HEK293 (cell line): ENCODE results near the gene TATDN2.

Experiments used
- CTCF ChIA-PET: fragments of 350-600 bp; formaldehyde crosslinking; extraction: SDS; loops from one replicate; lab custom pipeline; 2021; ENCODE audit warnings: antibody characterized with exemption; lab: Yijun Ruan, JAX
- POLR2A ChIA-PET: fragments of 300-600 bp; formaldehyde crosslinking; extraction: SDS; loops from one replicate; lab custom pipeline; 2020; ENCODE audit warnings: antibody characterized with exemption, inconsistent platforms; lab: Yijun Ruan, JAX
- H3K27ac ChIP-seq: fragments of 200-500 bp; sonication (Bioruptor generic); 2 replicates; pipeline ENCODE4 v1.5.1; 2014; ENCODE audit warnings: low read depth, low read length, control low read depth, inconsistent platforms; ENCODE audit errors: extremely low read depth
- H3K36me3 ChIP-seq, 2 experiments: fragments of 200-500 bp in 1 of 2; sonication (Bioruptor generic) in 1 of 2; 1 replicate in 1 of 2; 2 replicates in 1 of 2; pipeline ENCODE4 v1.5.1; 2014 to 2017; ENCODE audit warnings: inconsistent platforms in 2 of 2, low read length in 2 of 2; ENCODE audit not compliant: control insufficient read depth in 2 of 2, insufficient read depth in 1 of 2
- H3K4me1 ChIP-seq: fragments of 200-500 bp; sonication (Bioruptor generic); 2 replicates; pipeline ENCODE4 v1.5.1; 2014; ENCODE audit warnings: mild to moderate bottlenecking, low read length, inconsistent platforms; ENCODE audit not compliant: control insufficient read depth, insufficient read depth
- H3K4me3 ChIP-seq: 2 replicates; pipeline ENCODE4 v1.5.1; 2011; ENCODE audit warnings: low read depth, mild to moderate bottlenecking, control low read depth, low read length, moderate library complexity
- H3K9me3 ChIP-seq: fragments of 200-500 bp; sonication (Bioruptor generic); 2 replicates; pipeline ENCODE4 v1.5.1; 2014; ENCODE audit warnings: low read depth, low read length, inconsistent platforms; ENCODE audit not compliant: control insufficient read depth, insufficient read depth
- BCL11A ChIP-seq: fragments of 450-650 bp; formaldehyde crosslinking; IDR thresholded peaks from 2 replicates; pipeline ENCODE4 v1.5.1; 2016; ENCODE audit warnings: low read depth, missing biosample characterization, missing genetic modification characterization
- BCL6B ChIP-seq: fragments of 450-650 bp; formaldehyde crosslinking; IDR thresholded peaks from 2 replicates; pipeline ENCODE4 v1.5.1; 2017; ENCODE audit warnings: missing biosample characterization, missing genetic modification characterization
- EGR2 ChIP-seq: fragments of 450-650 bp; formaldehyde crosslinking; IDR thresholded peaks from 2 replicates; pipeline ENCODE4 v1.5.1; 2016; ENCODE audit warnings: low read depth, missing biosample characterization, missing genetic modification characterization
- GLI4 ChIP-seq: fragments of 450-650 bp; formaldehyde crosslinking; IDR thresholded peaks from 2 replicates; pipeline ENCODE4 v1.5.1; 2016; ENCODE audit warnings: missing biosample characterization, missing genetic modification characterization
- MZF1 ChIP-seq: fragments of 450-650 bp; formaldehyde crosslinking; IDR thresholded peaks from 2 replicates; pipeline ENCODE4 v1.5.1; 2017; ENCODE audit warnings: missing biosample characterization, missing genetic modification characterization, borderline replicate concordance
- PATZ1 ChIP-seq: fragments of 450-650 bp; formaldehyde crosslinking; IDR thresholded peaks from 2 replicates; pipeline ENCODE4 v1.5.1; 2016; ENCODE audit warnings: missing biosample characterization, missing genetic modification characterization
- PRDM1 ChIP-seq: fragments of 450-650 bp; formaldehyde crosslinking; IDR thresholded peaks from 2 replicates; pipeline ENCODE4; 2016; ENCODE audit warnings: missing biosample characterization, missing genetic modification characterization
- SP3 ChIP-seq: fragments of 450-650 bp; formaldehyde crosslinking; IDR thresholded peaks from 2 replicates; pipeline ENCODE4 v1.5.1; 2016; ENCODE audit warnings: missing biosample characterization, missing genetic modification characterization
- TSHZ1 ChIP-seq: fragments of 450-650 bp; formaldehyde crosslinking; IDR thresholded peaks from 2 replicates; pipeline ENCODE4 v1.5.1; 2016; ENCODE audit warnings: missing biosample characterization, missing genetic modification characterization, borderline replicate concordance
- ZBTB21 ChIP-seq: fragments of 450-650 bp; formaldehyde crosslinking; IDR thresholded peaks from 2 replicates; pipeline ENCODE4 v1.5.1; 2017; ENCODE audit warnings: missing biosample characterization, missing genetic modification characterization
- ZFP37 ChIP-seq: fragments of 450-650 bp; formaldehyde crosslinking; IDR thresholded peaks from 2 replicates; pipeline ENCODE4 v1.5.1; 2016; ENCODE audit warnings: missing biosample characterization, missing genetic modification characterization
- ZFP69B ChIP-seq: fragments of 450-650 bp; formaldehyde crosslinking; IDR thresholded peaks from 2 replicates; pipeline ENCODE4 v1.5.1; 2016; ENCODE audit warnings: missing biosample characterization, missing genetic modification characterization
- ZNF148 ChIP-seq: fragments of 450-650 bp; formaldehyde crosslinking; IDR thresholded peaks from 2 replicates; pipeline ENCODE4 v1.5.0; 2017; ENCODE audit warnings: missing biosample characterization, missing genetic modification characterization, borderline replicate concordance
- ZNF292 ChIP-seq: fragments of 450-650 bp; formaldehyde crosslinking; IDR thresholded peaks from 2 replicates; pipeline ENCODE4 v1.5.1; 2016; ENCODE audit warnings: low read depth, missing biosample characterization, missing genetic modification characterization, borderline replicate concordance
- ZNF366 ChIP-seq: fragments of 450-650 bp; formaldehyde crosslinking; conservative IDR thresholded peaks from 2 replicates; pipeline ENCODE4 v1.5.1; 2016; ENCODE audit warnings: missing biosample characterization, missing genetic modification characterization
- ZNF37A ChIP-seq: fragments of 450-650 bp; IDR thresholded peaks from 2 replicates; pipeline ENCODE4 v1.5.1; 2018; ENCODE audit warnings: missing biosample characterization, missing genetic modification characterization
- ZNF654 ChIP-seq: fragments of 450-650 bp; formaldehyde crosslinking; IDR thresholded peaks from 2 replicates; pipeline ENCODE4 v1.5.1; 2016; ENCODE audit warnings: low read depth, missing biosample characterization, missing genetic modification characterization
- ZNF692 ChIP-seq: fragments of 450-650 bp; formaldehyde crosslinking; IDR thresholded peaks from 2 replicates; pipeline ENCODE4 v1.5.1; 2016; ENCODE audit warnings: missing biosample characterization, missing genetic modification characterization

The TATDN2 gene

GRCh38 chr3:10223676-10224639 lies 24.3 kb upstream of the TATDN2 start:
- POLR2A ChIA-PET: interaction anchor here (0.6 kb wide), 1 partner anchor 173 kb away, joined by 6 read pairs; no protein-coding TSS in a partner anchor
- Histone ChIP-seq H3K27ac (no peak overlapping the region), H3K9me3 (no peaks in the 10 kb centered on the region), H3K4me3 (no peak overlapping the region), H3K4me1 (no peaks in the 10 kb centered on the region)
- TF ChIP-seq EGR2 (tag by site-specific recombination) (peak; percentile 5; the same call in 1 of the 2 replicates), GLI4 (tag by site-specific recombination) (no peak)
- TF ChIP-seq, all 188 proteins: peak for 1
- peaks cover 0 to 9% of the 10 kb centered on the region in 2 experiments; a peak in 2 of 3 replicates for H3K36me3 ChIP-seq
- CTCF ChIA-PET: interaction anchor here (0.8 kb wide), 1 partner anchor 31 kb away, joined by 3 read pairs; no protein-coding TSS in a partner anchor

DNA sequence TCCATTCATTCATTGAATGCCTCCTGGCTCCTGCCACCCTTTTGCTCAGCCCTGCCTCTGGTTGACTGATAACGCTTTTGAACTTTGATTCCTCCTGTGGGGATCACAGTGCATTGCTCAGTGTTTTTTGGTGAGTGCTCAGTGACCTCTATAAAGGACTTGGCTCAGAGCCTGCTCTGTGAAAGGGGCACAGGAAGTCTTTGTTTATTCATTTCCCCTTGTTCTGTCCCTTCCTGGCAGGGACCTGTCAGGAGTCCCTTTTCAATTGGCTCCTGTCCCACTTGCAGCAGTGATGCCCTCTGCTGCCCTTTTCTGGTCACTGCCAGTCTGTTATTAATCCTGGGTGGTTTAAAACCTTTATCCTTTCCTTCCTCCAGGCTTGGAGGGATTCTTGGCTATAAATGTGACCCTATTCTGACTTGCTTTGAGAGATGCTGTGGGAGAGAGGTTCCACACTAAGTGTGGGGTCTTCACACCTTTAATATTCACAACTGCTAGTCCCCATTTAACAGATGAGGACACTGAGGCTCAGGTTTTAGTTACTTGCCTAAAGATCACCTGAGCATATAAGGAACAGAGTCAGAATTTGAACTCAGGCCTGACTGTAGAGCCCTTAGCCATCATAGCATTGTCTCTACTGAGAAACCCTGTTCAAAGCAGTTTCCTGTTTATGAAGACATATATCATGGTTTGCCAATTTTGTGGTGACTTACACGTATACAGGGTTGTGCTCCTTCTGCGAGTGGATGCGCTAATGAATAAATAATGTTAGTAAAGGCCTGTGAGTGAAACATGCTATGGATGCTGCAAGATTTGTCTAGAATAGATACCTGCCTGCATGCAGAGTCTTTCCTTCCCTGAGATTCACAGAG lies 23.2 kb upstream of the TATDN2 start:
- H3K9me3 ChIP-seq: no peaks in the 10 kb centered on the region
- ChIA-PET POLR2A (interaction anchor here (0.5 kb wide), 1 partner anchor 112 kb away, joined by 6 read pairs; no protein-coding TSS in a partner anchor), CTCF (interaction anchor here (0.8 to 0.9 kb wide), 2 partner anchors 137 to 509 kb away, joined by 3 to 4 read pairs; no protein-coding TSS in a partner anchor)
- H3K27ac ChIP-seq: no peak overlapping the region
- H3K4me3 ChIP-seq: no peak overlapping the region
- no peaks in the 10 kb centered on the region for H3K4me1 ChIP-seq
- peaks cover 0 to 9% of the 10 kb centered on the region in 2 experiments; a peak in 2 of 3 replicates for H3K36me3 ChIP-seq
- TF ChIP-seq BCL11A (tag by site-specific recombination) (peak; percentile 48; the same call in 1 of the 2 replicates), ZNF366 (peak; percentile 72), ZBTB21 (tag by site-specific recombination) (no peak), ZNF654 (tag by site-specific recombination) (peak; percentile 96), BCL6B (no peak), ZNF37A (tag by site-specific recombination) (no peak), PRDM1 (tag by site-specific recombination) (0 out of 2 replicates have a peak, but pooled peaks have one; percentile 11), ZFP37 (tag by site-specific recombination) (no peak), SP3 (tag by site-specific recombination) (no peak), MZF1 (tag by site-specific recombination) (peak; percentile 77; the same call in 1 of the 2 replicates), PATZ1 (tag by site-specific recombination) (peak; percentile 66), ZNF692 (tag by site-specific recombination) (peak; percentile 53; the same call in 1 of the 2 replicates), ZFP69B (tag by site-specific recombination) (no peak), ZNF148 (no peak), ZNF292 (no peak), TSHZ1 (no peak)
